ENCODE data around the gene CD80.

CD80 gene

GRCh38 chr3:119510690-119511089 lies 48.7 kb downstream of the CD80 start:
- Histone ChIP-seq H2BK5ac (ENCODE audit: low read depth, low read length, poor library complexity, severe bottlenecking) (no peak overlapping the region), H2BK15ac (ENCODE audit: low read depth, poor library complexity, severe bottlenecking) (no peak overlapping the region), H3K4ac (ENCODE audit: low read depth in 1 of 2, low read length in 2 of 2) (no peak overlapping the region), H3K36me3 (ENCODE audit: control insufficient read depth in 1 of 2, insufficient read depth in 2 of 2, low read depth in 1 of 2, low read length in 2 of 2) (peaks cover 16 to 85% of the 10 kb centered on the region in 2 experiments), H2BK120ac (ENCODE audit: low read depth, low read length) (no peak overlapping the region), H3K23ac (ENCODE audit: low read length in 2 of 2) (no peak overlapping the region), H3K4me1 (ENCODE audit: control insufficient read depth, insufficient read depth, low read depth, low read length) (peaks cover 2% of the 10 kb centered on the region), H3K18ac (ENCODE audit: low read depth in 1 of 2, low read length in 2 of 2) (no peak overlapping the region), H3K14ac (ENCODE audit: low read length in 2 of 2) (no peak overlapping the region), H3K9me3 (ENCODE audit: control insufficient read depth, low read length) (no peaks in the 10 kb centered on the region), H3K4me2 (ENCODE audit: low read length, poor library complexity, severe bottlenecking) (no peak overlapping the region), H4K8ac (ENCODE audit: low read length) (no peak overlapping the region), H3K27ac (ENCODE audit: low read length, poor library complexity, severe bottlenecking) (no peak overlapping the region), H2AFZ (ENCODE audit: low read depth, low read length) (no peak overlapping the region), H2BK12ac (ENCODE audit: low read length in 2 of 2) (no peak overlapping the region), H3K27me3 (ENCODE audit: control insufficient read depth in 1 of 2, insufficient read depth in 1 of 2, low read length in 2 of 2) (no peaks in the 10 kb centered on the region), H3K4me3 (ENCODE audit: insufficient read depth in 1 of 2, low read depth in 1 of 2, low read length in 2 of 2) (no peak overlapping the region), H4K91ac (ENCODE audit: low read length) (no peak overlapping the region), H3K79me1 (replicated peaks; ENCODE audit: low read length, poor library complexity, severe bottlenecking) (peaks cover 13% of the 10 kb centered on the region), H3K9ac (ENCODE audit: low read length) (no peak overlapping the region), H2AK5ac (ENCODE audit: low read length, severe bottlenecking) (no peak overlapping the region)
- DNase-seq, result no peak

- Histone ChIP-seq H3K9me3 (ENCODE audit: control insufficient read depth, low read length) (no peaks in the 10 kb centered on the region), H2BK5ac (ENCODE audit: low read depth, low read length, poor library complexity, severe bottlenecking) (no peak overlapping the region), H2BK15ac (ENCODE audit: low read depth, poor library complexity, severe bottlenecking) (no peak overlapping the region), H4K8ac (ENCODE audit: low read length) (no peak overlapping the region), H2AK5ac (ENCODE audit: low read length, severe bottlenecking) (no peak overlapping the region), H2AFZ (ENCODE audit: low read depth, low read length) (no peak overlapping the region), H3K4me2 (ENCODE audit: low read length, poor library complexity, severe bottlenecking) (no peak overlapping the region), H3K4me3 (ENCODE audit: insufficient read depth in 1 of 2, low read depth in 1 of 2, low read length in 2 of 2) (no peak overlapping the region), H3K27ac (ENCODE audit: low read length, poor library complexity, severe bottlenecking) (no peak overlapping the region), H2BK12ac (ENCODE audit: low read length in 2 of 2) (no peak overlapping the region), H3K4ac (ENCODE audit: low read depth in 1 of 2, low read length in 2 of 2) (no peak overlapping the region), H3K9ac (ENCODE audit: low read length) (no peak overlapping the region), H3K36me3 (ENCODE audit: control insufficient read depth in 1 of 2, insufficient read depth in 2 of 2, low read depth in 1 of 2, low read length in 2 of 2) (peaks cover 12 to 84% of the 10 kb centered on the region in 2 experiments), H3K79me1 (replicated peaks; ENCODE audit: low read length, poor library complexity, severe bottlenecking) (peaks cover 12% of the 10 kb centered on the region), H3K18ac (ENCODE audit: low read depth in 1 of 2, low read length in 2 of 2) (no peak overlapping the region), H3K23ac (ENCODE audit: low read length in 2 of 2) (no peak overlapping the region), H3K27me3 (ENCODE audit: control insufficient read depth in 1 of 2, insufficient read depth in 1 of 2, low read length in 2 of 2) (no peaks in the 10 kb centered on the region), H3K14ac (ENCODE audit: low read length in 2 of 2) (no peak overlapping the region), H3K4me1 (ENCODE audit: control insufficient read depth, insufficient read depth, low read depth, low read length) (peaks cover 2% of the 10 kb centered on the region), H4K91ac (ENCODE audit: low read length) (no peak overlapping the region), H2BK120ac (ENCODE audit: low read depth, low read length) (no peak overlapping the region)
- 82% methylated on average over 1 of the region's 1 CpG for WGBS
- DNase-seq, result no peak
Measured at GRCh38 chr3:119508172-119508845, 51.1 kb downstream of the CD80 start.

GRCh38 chr3:119507404-119507803 lies 52.0 kb downstream of the CD80 start:
- Histone ChIP-seq H3K23ac (ENCODE audit: low read length in 2 of 2) (no peak overlapping the region), H2AFZ (ENCODE audit: low read depth, low read length) (no peak overlapping the region), H2BK12ac (ENCODE audit: low read length in 2 of 2) (no peak overlapping the region), H3K4me1 (ENCODE audit: control insufficient read depth, insufficient read depth, low read depth, low read length) (peaks cover 2% of the 10 kb centered on the region), H2BK120ac (ENCODE audit: low read depth, low read length) (no peak overlapping the region), H3K9me3 (ENCODE audit: control insufficient read depth, low read length) (no peaks in the 10 kb centered on the region), H3K79me1 (replicated peaks; ENCODE audit: low read length, poor library complexity, severe bottlenecking) (peaks cover 12% of the 10 kb centered on the region), H2AK5ac (ENCODE audit: low read length, severe bottlenecking) (no peak overlapping the region), H3K18ac (ENCODE audit: low read depth in 1 of 2, low read length in 2 of 2) (no peak overlapping the region), H4K8ac (ENCODE audit: low read length) (no peak overlapping the region), H3K9ac (ENCODE audit: low read length) (no peak overlapping the region), H3K36me3 (ENCODE audit: control insufficient read depth in 1 of 2, insufficient read depth in 2 of 2, low read depth in 1 of 2, low read length in 2 of 2) (peaks cover 15 to 83% of the 10 kb centered on the region in 2 experiments), H3K27me3 (ENCODE audit: control insufficient read depth in 1 of 2, insufficient read depth in 1 of 2, low read length in 2 of 2) (no peaks in the 10 kb centered on the region), H3K4me2 (ENCODE audit: low read length, poor library complexity, severe bottlenecking) (no peak overlapping the region), H3K14ac (ENCODE audit: low read length in 2 of 2) (no peak overlapping the region), H3K27ac (ENCODE audit: low read length, poor library complexity, severe bottlenecking) (no peak overlapping the region), H4K91ac (ENCODE audit: low read length) (no peak overlapping the region), H3K4me3 (ENCODE audit: insufficient read depth in 1 of 2, low read depth in 1 of 2, low read length in 2 of 2) (no peak overlapping the region), H3K4ac (ENCODE audit: low read depth in 1 of 2, low read length in 2 of 2) (no peak overlapping the region), H2BK5ac (ENCODE audit: low read depth, low read length, poor library complexity, severe bottlenecking) (no peak overlapping the region), H2BK15ac (ENCODE audit: low read depth, poor library complexity, severe bottlenecking) (no peak overlapping the region)
- WGBS, result no CpG with 5 or more reads among the region's 2 CpGs
- no peak for DNase-seq

- H3K27ac ChIP-seq (ENCODE audit: low read length, poor library complexity, severe bottlenecking), result no peak overlapping the region
- H3K4me2 ChIP-seq (ENCODE audit: low read length, poor library complexity, severe bottlenecking), result no peak overlapping the region
- H2BK15ac ChIP-seq (ENCODE audit: low read depth, poor library complexity, severe bottlenecking), result no peak overlapping the region
- no peak overlapping the region for H3K23ac ChIP-seq (ENCODE audit: low read length in 2 of 2)
- peaks cover 2% of the 10 kb centered on the region for H3K4me1 ChIP-seq (ENCODE audit: control insufficient read depth, insufficient read depth, low read depth, low read length)
- no peak overlapping the region for H2AK5ac ChIP-seq (ENCODE audit: low read length, severe bottlenecking)
- no peak overlapping the region for H2BK5ac ChIP-seq (ENCODE audit: low read depth, low read length, poor library complexity, severe bottlenecking)
- no peaks in the 10 kb centered on the region for H3K9me3 ChIP-seq (ENCODE audit: control insufficient read depth, low read length)
- no peak overlapping the region for H3K18ac ChIP-seq (ENCODE audit: low read depth in 1 of 2, low read length in 2 of 2)
- no peak overlapping the region for H3K14ac ChIP-seq (ENCODE audit: low read length in 2 of 2)
- H2BK12ac ChIP-seq (ENCODE audit: low read length in 2 of 2), result no peak overlapping the region
- H3K36me3 ChIP-seq (ENCODE audit: control insufficient read depth in 1 of 2, insufficient read depth in 2 of 2, low read depth in 1 of 2, low read length in 2 of 2), result peaks cover 13 to 83% of the 10 kb centered on the region in 2 experiments
- no peak overlapping the region for H2BK120ac ChIP-seq (ENCODE audit: low read depth, low read length)
- H4K8ac ChIP-seq (ENCODE audit: low read length), result no peak overlapping the region
- H4K91ac ChIP-seq (ENCODE audit: low read length), result no peak overlapping the region
- H3K4me3 ChIP-seq (ENCODE audit: insufficient read depth in 1 of 2, low read depth in 1 of 2, low read length in 2 of 2), result no peak overlapping the region
- H3K4ac ChIP-seq (ENCODE audit: low read depth in 1 of 2, low read length in 2 of 2), result no peak overlapping the region
- no peaks in the 10 kb centered on the region for H3K27me3 ChIP-seq (ENCODE audit: control insufficient read depth in 1 of 2, insufficient read depth in 1 of 2, low read length in 2 of 2)
- peaks cover 12% of the 10 kb centered on the region for H3K79me1 ChIP-seq (replicated peaks; ENCODE audit: low read length, poor library complexity, severe bottlenecking)
- no peak overlapping the region for H2AFZ ChIP-seq (ENCODE audit: low read depth, low read length)
- 99% methylated on average over 4 of the region's 4 CpGs for WGBS
- no peak for DNase-seq
- H3K9ac ChIP-seq (ENCODE audit: low read length), result no peak overlapping the region
Measured at GRCh38 chr3:119506631-119507030, 52.8 kb downstream of the CD80 start.
